HFFc6 (cell line): Measurements from ENCODE around the gene DPP7. TPM values are rescaled to one million over a fixed set of nuclear protein-coding genes. Genes with fewer than 3 reads are reported as not detected.
A peak's percentile ranks its signal among the peaks of the same experiment; 100 is the strongest.
"Not testable (repeated sequence)": the region's sequence is repeated elsewhere in the genome, so short reads cannot be mapped to it uniquely, and the experiment has no call there.

Experiments used
- DNase-seq: peaks from one replicate; pipeline ENCODE4 v3.0.0-alpha.2; 2018
- H3K27ac Mint-ChIP-seq: 2 replicates; pipeline ENCODE4 v1.8.0; 2020; ENCODE audit warnings: mild to moderate bottlenecking, mixed read lengths
- H3K27me3 Mint-ChIP-seq: 2 replicates; pipeline ENCODE4 v1.8.0; 2021; ENCODE audit warnings: mild to moderate bottlenecking, moderate library complexity, mixed read lengths; ENCODE audit not compliant: insufficient read depth
- H3K36me3 Mint-ChIP-seq: 2 replicates; pipeline ENCODE4 v1.8.0; 2021; ENCODE audit warnings: low read depth, mixed read lengths
- H3K4me1 Mint-ChIP-seq: 2 replicates; pipeline ENCODE4 v1.8.0; 2020; ENCODE audit warnings: low read depth, mixed read lengths
- H3K4me3 Mint-ChIP-seq: 2 replicates; pipeline ENCODE4 v1.8.0; 2020; ENCODE audit warnings: mild to moderate bottlenecking, moderate library complexity, mixed read lengths
- H3K9me3 Mint-ChIP-seq: 2 replicates; pipeline ENCODE4 v1.8.0; 2020; ENCODE audit warnings: mild to moderate bottlenecking, mixed read lengths
- total RNA-seq, 6 experiments: library from RNA; stranded (reverse); fragmentation: NEBNext Ultra II Directional; extraction: Animal tissue kit (Norgen Biotek cat#: 25700); gene quantifications; 2 replicates in 1 of 6; 3 replicates in 5 of 6; pipeline ENCODE4 v1.2.3, GENCODE V29; 2021
- TF ChIP-seq, protein P1 (sequence below): fragments of 200-600 bp; sonication (generic); IDR thresholded peaks from 2 replicates; pipeline ENCODE4 v1.5.0; 2021; ENCODE audit warnings: antibody characterized with exemption, mild to moderate bottlenecking

Gene DPP7
- total RNA-seq, 6 experiments from 2014 or later: 47.5 to 90.2 (median 51.1) TPM

DNA sequence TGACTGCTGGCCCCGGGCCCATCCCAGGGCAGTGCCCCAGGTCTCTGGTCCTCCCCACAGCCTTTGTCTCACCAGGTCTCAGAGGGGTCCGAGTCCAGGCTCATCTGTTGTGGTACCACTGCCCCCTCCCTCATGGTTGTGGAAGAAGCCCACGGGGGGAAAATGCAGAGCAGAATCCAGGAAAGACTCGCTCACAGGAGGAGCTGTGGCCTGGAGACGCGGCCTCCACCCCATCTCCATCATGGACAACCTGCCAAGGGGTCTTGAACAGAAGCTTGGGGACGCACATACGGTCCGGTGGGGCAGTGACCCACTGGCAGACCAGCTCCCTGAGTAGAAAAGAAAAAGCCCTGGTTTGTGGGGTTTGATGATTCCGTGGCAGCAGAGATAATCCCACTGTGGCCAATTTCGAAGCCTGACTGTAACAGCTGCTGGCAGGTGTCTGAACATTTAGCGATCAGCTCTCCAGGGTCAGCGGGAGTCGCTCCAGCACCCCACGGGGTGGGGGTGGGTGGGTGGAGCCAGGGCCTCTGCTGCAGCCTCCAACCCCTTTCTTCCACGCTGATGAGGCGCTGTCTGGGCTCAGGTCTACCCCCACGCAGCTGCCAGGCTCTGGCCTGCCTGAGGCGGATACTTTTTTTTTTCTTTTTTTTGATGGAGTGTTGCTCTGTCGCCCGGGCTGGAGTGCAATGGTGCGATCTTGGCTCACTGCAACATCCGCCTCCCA lies 22.5 kb upstream of the DPP7 start:
- Mint-ChIP-seq H3K4me3 (no peak overlapping the region), H3K27me3 (peaks cover 23% of the 10 kb centered on the region), H3K27ac (no peak overlapping the region), H3K36me3 (no peaks in the 10 kb centered on the region), H3K4me1 (no peaks in the 10 kb centered on the region), H3K9me3 (no peaks in the 10 kb centered on the region)
- DNase-seq: no peak
- TF ChIP-seq, protein P1, sequence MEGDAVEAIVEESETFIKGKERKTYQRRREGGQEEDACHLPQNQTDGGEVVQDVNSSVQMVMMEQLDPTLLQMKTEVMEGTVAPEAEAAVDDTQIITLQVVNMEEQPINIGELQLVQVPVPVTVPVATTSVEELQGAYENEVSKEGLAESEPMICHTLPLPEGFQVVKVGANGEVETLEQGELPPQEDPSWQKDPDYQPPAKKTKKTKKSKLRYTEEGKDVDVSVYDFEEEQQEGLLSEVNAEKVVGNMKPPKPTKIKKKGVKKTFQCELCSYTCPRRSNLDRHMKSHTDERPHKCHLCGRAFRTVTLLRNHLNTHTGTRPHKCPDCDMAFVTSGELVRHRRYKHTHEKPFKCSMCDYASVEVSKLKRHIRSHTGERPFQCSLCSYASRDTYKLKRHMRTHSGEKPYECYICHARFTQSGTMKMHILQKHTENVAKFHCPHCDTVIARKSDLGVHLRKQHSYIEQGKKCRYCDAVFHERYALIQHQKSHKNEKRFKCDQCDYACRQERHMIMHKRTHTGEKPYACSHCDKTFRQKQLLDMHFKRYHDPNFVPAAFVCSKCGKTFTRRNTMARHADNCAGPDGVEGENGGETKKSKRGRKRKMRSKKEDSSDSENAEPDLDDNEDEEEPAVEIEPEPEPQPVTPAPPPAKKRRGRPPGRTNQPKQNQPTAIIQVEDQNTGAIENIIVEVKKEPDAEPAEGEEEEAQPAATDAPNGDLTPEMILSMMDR: no peak

DNA sequence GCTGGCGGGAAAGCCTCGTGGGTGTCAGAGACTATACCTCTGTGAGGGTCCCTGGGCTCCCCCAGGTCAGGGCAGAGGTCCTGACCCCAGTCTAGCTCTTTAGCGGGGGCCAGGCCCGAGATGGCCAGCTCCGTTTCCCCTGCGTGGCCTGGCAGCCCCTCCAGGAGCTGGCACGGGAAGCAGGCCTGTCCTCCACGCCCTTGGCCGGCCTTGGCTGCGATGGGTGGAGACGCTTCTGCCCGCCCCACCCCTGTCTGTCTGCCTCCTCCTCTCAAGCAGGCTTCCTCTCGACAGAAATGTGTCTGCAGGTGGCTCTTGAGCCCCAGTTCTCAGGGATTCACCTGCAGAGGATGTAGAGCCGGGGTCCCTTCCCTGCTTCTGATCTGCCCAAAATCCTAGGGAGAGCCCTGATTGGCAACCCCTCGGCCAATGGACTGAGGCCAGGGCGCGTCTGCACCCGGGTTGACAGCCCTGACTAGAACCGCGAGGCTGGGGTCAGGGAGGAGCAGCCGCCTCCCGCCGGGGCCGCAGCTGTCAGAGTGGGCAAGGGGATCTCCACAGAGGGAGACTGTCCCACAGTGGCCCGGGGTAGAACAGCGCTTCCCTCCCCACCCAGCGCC lies 21.8 kb upstream of the DPP7 start:
- Mint-ChIP-seq H3K4me3 (no peak overlapping the region), H3K4me1 (no peaks in the 10 kb centered on the region), H3K9me3 (no peaks in the 10 kb centered on the region), H3K36me3 (no peaks in the 10 kb centered on the region), H3K27ac (no peak overlapping the region), H3K27me3 (peaks cover 23% of the 10 kb centered on the region)
- TF ChIP-seq, protein P1: no peak
- no peak for DNase-seq

DNA sequence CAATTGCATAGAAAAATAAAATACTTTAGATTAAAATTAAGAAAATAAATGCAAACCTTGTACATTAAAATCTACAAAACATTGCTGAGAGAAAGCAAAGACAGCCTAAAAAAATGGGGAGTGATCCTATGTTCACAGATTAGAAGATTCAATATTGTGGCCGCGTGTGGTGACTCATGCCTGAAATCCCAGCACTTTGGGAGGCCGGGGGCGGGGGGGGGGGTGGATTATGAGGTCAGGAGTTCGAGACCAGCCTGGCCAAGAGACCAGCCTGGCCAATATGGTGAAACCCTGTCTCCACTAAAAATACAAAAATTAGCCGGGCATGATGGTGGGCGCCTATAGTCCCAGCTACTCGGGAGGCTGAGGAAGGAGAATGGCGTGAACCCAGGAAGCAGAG lies 20.6 kb upstream of the DPP7 start:
- not testable (repeated sequence) for H3K9me3 Mint-ChIP-seq, DNase-seq, H3K4me3 Mint-ChIP-seq, H3K36me3 Mint-ChIP-seq, H3K4me1 Mint-ChIP-seq, H3K27ac Mint-ChIP-seq
- peaks cover 18% of the 10 kb centered on the region for H3K27me3 Mint-ChIP-seq

DNA sequence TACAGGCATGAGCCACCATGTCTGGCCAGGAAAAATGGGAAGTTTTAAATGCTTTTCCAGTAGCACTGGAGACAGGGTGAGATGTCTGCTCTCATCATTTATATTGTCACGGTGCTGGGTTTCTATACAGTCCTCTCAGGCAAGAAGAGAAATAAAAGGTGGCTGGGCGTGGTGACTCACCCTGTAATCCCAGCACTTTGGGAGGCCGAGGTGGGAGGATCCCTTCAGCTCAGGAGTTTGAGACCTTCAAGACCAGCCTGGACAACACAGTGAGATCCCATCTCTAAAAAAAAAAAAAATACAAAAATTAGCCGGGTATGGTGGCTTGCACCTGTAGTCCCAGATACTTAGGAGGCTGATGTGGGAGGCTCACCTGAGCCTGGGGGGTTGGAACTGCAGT lies 19.7 kb upstream of the DPP7 start:
- Mint-ChIP-seq H3K4me1 (no peaks in the 10 kb centered on the region), H3K27ac (no peak overlapping the region), H3K4me3 (no peak overlapping the region), H3K9me3 (no peaks in the 10 kb centered on the region), H3K27me3 (peaks cover 10% of the 10 kb centered on the region), H3K36me3 (no peaks in the 10 kb centered on the region)
- TF ChIP-seq, protein P1: no peak
- no peak for DNase-seq

DNA sequence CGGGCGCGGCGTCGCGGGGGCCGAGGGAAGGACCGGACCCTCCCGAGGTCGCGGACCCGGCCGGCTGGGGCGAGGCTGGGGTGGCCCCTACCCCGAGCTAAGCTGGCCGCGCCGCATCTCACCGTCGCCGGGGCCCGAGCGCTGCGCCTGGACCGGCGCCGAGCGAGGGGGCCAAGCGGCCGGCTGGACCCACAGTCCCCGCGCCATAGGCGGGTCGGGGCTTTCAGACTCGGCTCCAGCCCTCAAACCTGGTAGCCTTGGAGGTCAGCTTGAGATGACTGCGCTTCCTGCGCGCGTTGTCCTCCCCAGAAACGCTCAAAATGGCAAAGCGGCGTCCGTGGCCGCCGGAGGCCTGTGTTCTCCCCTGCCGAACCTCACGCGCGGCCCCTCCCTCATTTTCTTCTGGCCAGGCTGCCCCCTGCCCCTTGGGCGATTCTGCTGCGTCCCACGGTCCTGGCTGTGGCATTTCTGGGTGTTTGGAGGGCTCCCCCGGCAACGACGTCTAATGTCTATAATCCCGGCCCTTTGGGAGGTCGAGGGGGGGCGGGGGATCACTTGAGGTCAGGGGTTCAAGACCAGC lies 15.7 kb upstream of the DPP7 start:
- Mint-ChIP-seq H3K27ac (peak overlapping the region; percentile 71), H3K36me3 (peaks cover 10% of the 10 kb centered on the region), H3K4me1 (peaks cover 22% of the 10 kb centered on the region), H3K27me3 (no peaks in the 10 kb centered on the region; the same call in none of the 2 replicates), H3K4me3 (peak overlapping the region; percentile 83), H3K9me3 (no peaks in the 10 kb centered on the region)
- TF ChIP-seq, protein P1: no peak
- DNase-seq: no peak
